Measurements from ENCODE around the gene NMUR2. TPM values are rescaled to one million over a fixed set of nuclear protein-coding genes. Genes with fewer than 3 reads are reported as not detected.

Gene NMUR2
- total and polyA plus RNA-seq, 12 donors, result 0.03 TPM; not detected in 11

DNA sequence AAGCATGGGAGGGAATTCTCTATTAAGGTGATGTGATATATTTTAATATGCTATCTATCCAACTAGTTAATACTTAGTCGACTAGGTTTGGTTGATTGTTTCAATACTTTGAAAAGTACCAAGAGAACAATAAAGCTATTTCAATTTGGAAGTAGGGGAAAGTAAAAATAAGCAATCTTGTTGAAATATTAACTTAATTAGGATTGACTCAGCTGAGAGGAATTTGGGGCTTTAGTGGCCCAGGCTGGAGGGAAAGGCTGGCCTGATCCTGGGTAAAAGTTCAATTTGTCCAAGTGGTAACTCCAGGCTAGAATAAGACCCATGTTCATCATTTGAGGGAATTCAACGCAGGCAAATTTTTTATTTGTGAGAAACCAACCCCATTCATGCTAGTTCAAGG lies 48.6 kb downstream of the NMUR2 start:
- DNase-seq, result no peak
- intact Hi-C loops (cut with DNase I), result no loop called here
- H3K27ac ChIP-seq, result no peak overlapping the region
- H3K4me3 ChIP-seq, result no peak overlapping the region
- TF ChIP-seq, protein P1, sequence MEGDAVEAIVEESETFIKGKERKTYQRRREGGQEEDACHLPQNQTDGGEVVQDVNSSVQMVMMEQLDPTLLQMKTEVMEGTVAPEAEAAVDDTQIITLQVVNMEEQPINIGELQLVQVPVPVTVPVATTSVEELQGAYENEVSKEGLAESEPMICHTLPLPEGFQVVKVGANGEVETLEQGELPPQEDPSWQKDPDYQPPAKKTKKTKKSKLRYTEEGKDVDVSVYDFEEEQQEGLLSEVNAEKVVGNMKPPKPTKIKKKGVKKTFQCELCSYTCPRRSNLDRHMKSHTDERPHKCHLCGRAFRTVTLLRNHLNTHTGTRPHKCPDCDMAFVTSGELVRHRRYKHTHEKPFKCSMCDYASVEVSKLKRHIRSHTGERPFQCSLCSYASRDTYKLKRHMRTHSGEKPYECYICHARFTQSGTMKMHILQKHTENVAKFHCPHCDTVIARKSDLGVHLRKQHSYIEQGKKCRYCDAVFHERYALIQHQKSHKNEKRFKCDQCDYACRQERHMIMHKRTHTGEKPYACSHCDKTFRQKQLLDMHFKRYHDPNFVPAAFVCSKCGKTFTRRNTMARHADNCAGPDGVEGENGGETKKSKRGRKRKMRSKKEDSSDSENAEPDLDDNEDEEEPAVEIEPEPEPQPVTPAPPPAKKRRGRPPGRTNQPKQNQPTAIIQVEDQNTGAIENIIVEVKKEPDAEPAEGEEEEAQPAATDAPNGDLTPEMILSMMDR (IDR thresholded peaks at IDR 0.05), result no peak
- TF ChIP-seq POLR2A (IDR thresholded peaks at IDR 0.05), result no peak
- no peaks in the 10 kb centered on the region for H3K27me3 ChIP-seq
- 77 to 87% (median 84%) methylated on average over 2 of the region's 2 CpGs for WGBS, 4 donors
- H3K9me3 ChIP-seq (replicated peaks in 1 of 3), result no peaks in the 10 kb centered on the region
- no peaks in the 10 kb centered on the region for H3K36me3 ChIP-seq (replicated peaks in 1 of 2)
- H3K4me1 ChIP-seq (replicated peaks in 1 of 2), result no peaks in the 10 kb centered on the region

- intact Hi-C loops (cut with DNase I), result no loop called here
- Histone ChIP-seq H3K4me1 (replicated peaks in 1 of 2) (no peaks in the 10 kb centered on the region), H3K27ac (no peak overlapping the region), H3K4me3 (no peak overlapping the region), H3K9me3 (replicated peaks in 1 of 3) (no peaks in the 10 kb centered on the region), H3K27me3 (no peaks in the 10 kb centered on the region), H3K36me3 (replicated peaks in 1 of 2) (no peaks in the 10 kb centered on the region)
- TF ChIP-seq POLR2A (IDR thresholded peaks at IDR 0.05), result no peak
- TF ChIP-seq, protein P1 (IDR thresholded peaks at IDR 0.05), result no peak
- 0 to 91% (median 57%) methylated on average over 1 of the region's 1 CpG for WGBS, 4 donors
- DNase-seq, result no peak
Measured at GRCh38 chr5:152355061-152355460, 50.0 kb downstream of the NMUR2 start.

DNA sequence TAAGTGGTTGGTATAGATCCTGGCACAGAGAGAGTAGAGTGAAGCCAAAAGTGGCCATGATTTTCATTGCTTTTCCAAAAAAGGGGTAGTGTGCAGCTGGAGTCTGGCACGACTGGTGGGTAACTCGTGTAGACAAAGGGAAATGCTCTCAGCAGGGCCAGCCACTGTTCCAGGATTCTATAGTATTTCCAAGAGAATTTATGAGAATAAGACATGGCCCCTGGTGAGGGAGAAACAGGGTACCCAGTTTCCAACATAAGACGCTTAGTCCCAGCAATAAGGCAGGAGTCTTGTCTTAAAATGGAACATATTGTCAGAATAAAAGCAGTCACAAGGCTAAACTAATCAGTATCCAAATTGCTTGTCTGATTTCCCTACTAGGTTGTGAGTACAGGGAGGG lies 52.1 kb downstream of the NMUR2 start:
- no peaks in the 10 kb centered on the region for H3K9me3 ChIP-seq (replicated peaks in 1 of 3)
- no peak overlapping the region for H3K4me3 ChIP-seq
- no peaks in the 10 kb centered on the region for H3K27me3 ChIP-seq
- TF ChIP-seq POLR2A (IDR thresholded peaks at IDR 0.05), result no peak
- TF ChIP-seq, protein P1 (IDR thresholded peaks at IDR 0.05), result no peak
- no peak overlapping the region for H3K27ac ChIP-seq
- no peaks in the 10 kb centered on the region for H3K36me3 ChIP-seq (replicated peaks in 1 of 2)
- no peaks in the 10 kb centered on the region for H3K4me1 ChIP-seq (replicated peaks in 1 of 2)
- WGBS, 4 donors, result 65 to 90% (median 81%) methylated on average over 3 of the region's 3 CpGs
- DNase-seq, result no peak
- intact Hi-C loops (cut with DNase I), result no loop called here

GRCh38 chr5:152349683-152350526 lies 55.2 kb downstream of the NMUR2 start:
- intact Hi-C loops (cut with DNase I), result no loop called here
- Histone ChIP-seq H3K9me3 (replicated peaks in 1 of 3) (no peaks in the 10 kb centered on the region), H3K36me3 (replicated peaks in 1 of 2) (no peaks in the 10 kb centered on the region), H3K4me3 (no peak overlapping the region), H3K4me1 (replicated peaks in 1 of 2) (no peaks in the 10 kb centered on the region), H3K27me3 (no peaks in the 10 kb centered on the region), H3K27ac (no peak overlapping the region)
- TF ChIP-seq, protein P1 (IDR thresholded peaks at IDR 0.05), result peak; percentile 44 to 80 (median 70)
- no peak for TF ChIP-seq POLR2A (IDR thresholded peaks at IDR 0.05)
- 31 to 36% (median 32%) methylated on average over 8 of the region's 8 CpGs for WGBS, 4 donors
- peak; percentile 26 to 75 (median 52) for DNase-seq

All from adrenal gland (tissue), 12 donors.